MM.1S (cell line): ENCODE data around the gene GSTA4.

Source experiments
- EZH2 ChIP-seq: fragments of 300-600 bp; sonication (generic); optimal IDR thresholded peaks from 2 replicates; pipeline ENCODE3; 2017; ENCODE audit warnings: low read depth, mild to moderate bottlenecking, antibody characterized with exemption, low read length, mixed read lengths
- TF ChIP-seq, protein P1 (sequence below): fragments of 300-600 bp; sonication (generic); IDR thresholded peaks from 2 replicates; pipeline ENCODE4 v1.5.1; 2016; ENCODE audit warnings: antibody characterized with exemption, low read length, mixed read lengths

DNA sequence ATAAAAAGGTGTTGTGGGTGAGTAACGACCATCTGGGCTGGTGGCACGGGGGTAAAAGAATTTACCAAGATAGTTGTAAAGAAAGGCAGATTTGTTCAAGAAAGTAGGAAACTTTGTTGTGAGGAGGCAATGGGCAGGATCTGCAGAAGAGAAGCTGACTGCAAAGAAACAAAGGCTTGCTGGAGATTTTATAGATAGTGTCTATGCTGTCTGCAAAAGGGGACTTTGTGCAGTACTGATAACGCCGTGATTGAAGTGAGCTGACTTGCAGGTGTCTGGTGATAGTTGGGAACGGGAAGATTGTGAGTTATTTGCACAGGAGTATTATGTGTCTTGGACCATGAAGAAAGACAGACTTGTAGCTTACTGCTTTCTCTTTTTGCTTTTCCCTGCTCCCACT, 48.8 kb downstream of the GSTA4 start:
- TF ChIP-seq, protein P1, sequence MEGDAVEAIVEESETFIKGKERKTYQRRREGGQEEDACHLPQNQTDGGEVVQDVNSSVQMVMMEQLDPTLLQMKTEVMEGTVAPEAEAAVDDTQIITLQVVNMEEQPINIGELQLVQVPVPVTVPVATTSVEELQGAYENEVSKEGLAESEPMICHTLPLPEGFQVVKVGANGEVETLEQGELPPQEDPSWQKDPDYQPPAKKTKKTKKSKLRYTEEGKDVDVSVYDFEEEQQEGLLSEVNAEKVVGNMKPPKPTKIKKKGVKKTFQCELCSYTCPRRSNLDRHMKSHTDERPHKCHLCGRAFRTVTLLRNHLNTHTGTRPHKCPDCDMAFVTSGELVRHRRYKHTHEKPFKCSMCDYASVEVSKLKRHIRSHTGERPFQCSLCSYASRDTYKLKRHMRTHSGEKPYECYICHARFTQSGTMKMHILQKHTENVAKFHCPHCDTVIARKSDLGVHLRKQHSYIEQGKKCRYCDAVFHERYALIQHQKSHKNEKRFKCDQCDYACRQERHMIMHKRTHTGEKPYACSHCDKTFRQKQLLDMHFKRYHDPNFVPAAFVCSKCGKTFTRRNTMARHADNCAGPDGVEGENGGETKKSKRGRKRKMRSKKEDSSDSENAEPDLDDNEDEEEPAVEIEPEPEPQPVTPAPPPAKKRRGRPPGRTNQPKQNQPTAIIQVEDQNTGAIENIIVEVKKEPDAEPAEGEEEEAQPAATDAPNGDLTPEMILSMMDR = no peak
- TF ChIP-seq EZH2 = no peak
